Esophagus muscularis mucosa (tissue), 4 donors: ENCODE results near the gene ZNF619. TPM values are rescaled to one million over a fixed set of nuclear protein-coding genes. Genes with fewer than 3 reads are reported as not detected.

Experiments used
- DNase-seq: peaks from one replicate; pipeline ENCODE4 v3.0.0-alpha.2; 2017; ENCODE audit errors: extremely low spot score
- H3K27ac ChIP-seq, 4 donors: fragments of 200-600 bp; sonication (generic); replicated peaks in 1 of 4; 1 replicate in 3 of 4; 2 replicates in 1 of 4; pipeline ENCODE4 v1.5.1; 2016 to 2019; ENCODE audit warnings: mild to moderate bottlenecking in 1 of 4
- H3K27me3 ChIP-seq, 4 donors: fragments of 200-600 bp; sonication (generic); one replicate each; pipeline versions ENCODE4 v1.5.1 to v1.6.0; 2016 to 2019
- H3K36me3 ChIP-seq, 4 donors: fragments of 200-600 bp; sonication (generic); one replicate each; pipeline ENCODE4 v1.5.1; 2016 to 2019
- H3K4me1 ChIP-seq, 4 donors: fragments of 200-600 bp; sonication (generic); one replicate each; pipeline ENCODE4 v1.5.1; 2016 to 2019
- H3K4me3 ChIP-seq, 4 donors: fragments of 200-600 bp; sonication (generic); 1 replicate in 2 of 4; 2 replicates in 2 of 4; pipeline ENCODE4 v1.5.1; 2016 to 2019; ENCODE audit warnings: mild to moderate bottlenecking in 4 of 4, moderate library complexity in 1 of 4
- H3K9me3 ChIP-seq, 4 donors: fragments of 200-600 bp; sonication (generic); 1 replicate in 3 of 4; 2 replicates in 1 of 4; pipeline ENCODE4 v1.5.1; 2016 to 2019
- CTCF ChIP-seq, 3 experiments: fragments of 200-600 bp in 2 of 3; fragments of 450-650 bp in 1 of 3; sonication (generic) in 2 of 3; IDR thresholded peaks; one replicate each; pipeline ENCODE4 v1.5.1; 2017 to 2019; ENCODE audit warnings: antibody characterized with exemption in 3 of 3, mild to moderate bottlenecking in 2 of 3, moderate library complexity in 1 of 3
- EP300 ChIP-seq: sonication (generic); formaldehyde crosslinking; IDR thresholded peaks from one replicate; pipeline ENCODE4 v1.6.1; 2017; ENCODE audit warnings: antibody characterized with exemption
- POLR2A ChIP-seq: fragments of 450-650 bp; IDR thresholded peaks from one replicate; pipeline ENCODE4 v1.6.1; 2017; ENCODE audit warnings: antibody characterized with exemption, moderate library complexity, mild to moderate bottlenecking, low read depth
- POLR2AphosphoS5 ChIP-seq, 2 donors: sonication (generic); formaldehyde crosslinking; IDR thresholded peaks; one replicate each; pipeline ENCODE4 v1.6.1; 2017; ENCODE audit warnings: antibody characterized with exemption in 2 of 2
- WGBS: methylation state at CpG from one replicate; pipeline ENCODE4 v1.1.5; 2018; 5-methylcytosine and 5-hydroxymethylcytosine counted together
- intact Hi-C: fragments of 100-400 bp; cut with DNase I; formaldehyde crosslinking; loops from one replicate; pipeline ENCODE4 v1.15.1; 2023
- total RNA-seq, 4 donors: library from RNA; depleted of rRNA; stranded (reverse); fragments of >200 nt; gene quantifications; one replicate each; pipeline versions ENCODE4 v1.1.0 to v1.2.1, GENCODE V29; 2016

Gene ZNF619
- total RNA-seq, 4 donors from 2014 or later = 2.8 to 5.4 (median 3.5) TPM

- Histone ChIP-seq H3K4me1 (peaks cover 13 to 19% (median 17%) of the 10 kb centered on the region in 4 donors), H3K27me3 (no peaks in the 10 kb centered on the region), H3K9me3 (no peaks in the 10 kb centered on the region), H3K36me3 (peaks cover 7 to 23% (median 11%) of the 10 kb centered on the region in 4 donors), H3K27ac (no peak overlapping the region), H3K4me3 (no peak overlapping the region)
- no peak for TF ChIP-seq EP300
- no peak for TF ChIP-seq CTCF (IDR thresholded peaks at IDR 0.05)
- no peak for TF ChIP-seq POLR2A
- no peak for TF ChIP-seq POLR2AphosphoS5 (IDR thresholded peaks at IDR 0.05)
- 76% methylated on average over 2 of the region's 2 CpGs for WGBS
- intact Hi-C loops = loop anchor here (5.0 kb wide), 1 partner anchor 143 kb away; the partner anchor contains the start of gene EIF1B
- DNase-seq = no peak
Observed at GRCh38 chr3:40450438-40450837, 26.5 kb upstream of the ZNF619 start.

- no peak overlapping the region for H3K4me3 ChIP-seq
- no peaks in the 10 kb centered on the region for H3K27me3 ChIP-seq
- peaks cover 18 to 26% (median 22%) of the 10 kb centered on the region in 4 donors for H3K4me1 ChIP-seq
- DNase-seq = no peak
- no peaks in the 10 kb centered on the region for H3K9me3 ChIP-seq
- no peak for TF ChIP-seq CTCF (IDR thresholded peaks at IDR 0.05)
- no peak for TF ChIP-seq POLR2AphosphoS5 (IDR thresholded peaks at IDR 0.05)
- no peak for TF ChIP-seq POLR2A
- no peak for TF ChIP-seq EP300
- peak overlapping the region in 1 of 4 donors; percentile 90 for H3K27ac ChIP-seq
- intact Hi-C loops = loop anchor here (5.0 kb wide), 1 partner anchor 144 kb away; the partner anchor contains the start of gene EIF1B
- peaks cover 0 to 15% (median 2%) of the 10 kb centered on the region in 4 donors for H3K36me3 ChIP-seq
Observed at GRCh38 chr3:40451551-40451950, 25.4 kb upstream of the ZNF619 start.

GRCh38 chr3:40452057-40452456 is 24.9 kb upstream of the ZNF619 start:
- Histone ChIP-seq H3K27ac (peak overlapping the region; percentile 88 to 95 (median 90)), H3K4me1 (peaks cover 20 to 27% (median 23%) of the 10 kb centered on the region in 4 donors), H3K27me3 (no peaks in the 10 kb centered on the region), H3K9me3 (no peaks in the 10 kb centered on the region), H3K4me3 (peak overlapping the region; percentile 63 to 80 (median 72)), H3K36me3 (peaks cover 0 to 14% (median 0%) of the 10 kb centered on the region in 4 donors)
- WGBS = 82% methylated on average over 1 of the region's 1 CpG
- DNase-seq = no peak
- intact Hi-C loops = loop anchor here (5.0 kb wide), 1 partner anchor 145 kb away; the partner anchor contains the start of gene EIF1B
- TF ChIP-seq EP300 = no peak
- no peak for TF ChIP-seq POLR2AphosphoS5 (IDR thresholded peaks at IDR 0.05)
- TF ChIP-seq CTCF (IDR thresholded peaks at IDR 0.05) = no peak
- no peak for TF ChIP-seq POLR2A

GRCh38 chr3:40452562-40452875 is 24.4 kb upstream of the ZNF619 start:
- Histone ChIP-seq H3K27ac (peak overlapping the region; percentile 88 to 95 (median 90)), H3K27me3 (no peaks in the 10 kb centered on the region), H3K4me1 (peaks cover 20 to 27% (median 23%) of the 10 kb centered on the region in 4 donors), H3K9me3 (no peaks in the 10 kb centered on the region), H3K4me3 (peak overlapping the region; percentile 63 to 80 (median 72)), H3K36me3 (peaks cover 0 to 14% (median 0%) of the 10 kb centered on the region in 4 donors)
- TF ChIP-seq POLR2AphosphoS5 (IDR thresholded peaks at IDR 0.05) = no peak
- no peak for TF ChIP-seq POLR2A
- no peak for TF ChIP-seq EP300
- no peak for TF ChIP-seq CTCF (IDR thresholded peaks at IDR 0.05)
- no peak for DNase-seq
- intact Hi-C loops = loop anchor here (5.0 kb wide), 1 partner anchor 145 kb away; the partner anchor contains the start of gene EIF1B
- 0% methylated on average over 7 of the region's 7 CpGs for WGBS
